Activated CD4-positive, alpha-beta T cell treated with anti-CD3 and anti-CD28 coated beads for 1 hour (primary cell): ENCODE data around the gene HMCN2.
"Not testable (repeated sequence)": the region's sequence is repeated elsewhere in the genome, so short reads cannot be mapped to it uniquely, and the experiment has no call there.

ENCODE experiments used
- DNase-seq: peaks from one replicate; pipeline ENCODE4 v3.0.0-alpha.2; 2020

HMCN2 gene

DNA sequence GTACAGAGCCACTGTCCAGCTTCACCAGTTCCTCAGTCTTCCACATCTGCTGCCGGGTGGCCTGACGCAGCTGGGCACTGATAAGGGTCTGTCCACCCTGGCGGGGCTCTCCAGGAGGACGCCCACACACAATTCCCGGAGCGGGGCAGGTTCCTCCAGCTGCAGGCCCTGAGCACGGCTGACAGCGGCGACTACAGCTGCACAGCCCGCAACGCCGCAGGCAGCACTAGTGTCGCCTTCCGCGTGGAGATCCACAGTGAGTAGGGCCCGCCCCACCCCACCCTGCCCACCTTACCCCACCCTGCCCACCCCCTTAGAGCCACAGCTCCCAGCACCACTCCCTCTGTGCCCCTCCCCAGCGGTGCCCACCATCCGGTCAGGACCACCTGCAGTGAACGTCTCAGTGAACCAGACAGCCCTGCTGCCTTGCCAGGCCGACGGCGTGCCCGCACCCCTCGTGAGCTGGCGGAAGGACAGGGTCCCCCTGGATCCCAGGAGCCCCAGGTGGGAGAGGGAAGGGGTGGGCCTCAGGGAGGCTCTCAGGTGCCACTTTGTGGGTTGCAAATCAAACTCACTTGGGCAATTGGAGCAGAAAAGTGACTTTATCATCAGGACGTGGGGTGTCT is 130.4 kb downstream of the HMCN2 start:
- no peak for DNase-seq

DNA sequence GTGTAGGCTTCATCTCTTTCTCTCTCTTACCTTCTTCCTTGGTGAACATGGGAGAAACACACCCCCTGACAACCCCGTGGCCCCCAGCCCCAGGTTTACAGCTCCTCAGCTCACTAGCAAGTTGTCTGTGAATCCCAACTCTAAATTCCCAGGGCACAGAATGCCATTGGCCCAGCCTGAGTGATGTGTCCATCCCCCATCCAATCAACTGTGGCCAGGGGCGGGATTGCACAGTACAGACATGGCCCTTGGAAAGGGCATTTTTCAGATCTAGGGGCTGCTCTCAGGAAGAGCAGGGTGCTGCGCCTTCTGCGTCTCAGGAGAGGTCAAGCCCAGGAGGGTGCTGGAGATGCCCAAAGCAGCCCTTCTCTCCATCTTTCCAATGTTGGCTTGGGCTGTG is 131.0 kb downstream of the HMCN2 start:
- no peak for DNase-seq

DNA sequence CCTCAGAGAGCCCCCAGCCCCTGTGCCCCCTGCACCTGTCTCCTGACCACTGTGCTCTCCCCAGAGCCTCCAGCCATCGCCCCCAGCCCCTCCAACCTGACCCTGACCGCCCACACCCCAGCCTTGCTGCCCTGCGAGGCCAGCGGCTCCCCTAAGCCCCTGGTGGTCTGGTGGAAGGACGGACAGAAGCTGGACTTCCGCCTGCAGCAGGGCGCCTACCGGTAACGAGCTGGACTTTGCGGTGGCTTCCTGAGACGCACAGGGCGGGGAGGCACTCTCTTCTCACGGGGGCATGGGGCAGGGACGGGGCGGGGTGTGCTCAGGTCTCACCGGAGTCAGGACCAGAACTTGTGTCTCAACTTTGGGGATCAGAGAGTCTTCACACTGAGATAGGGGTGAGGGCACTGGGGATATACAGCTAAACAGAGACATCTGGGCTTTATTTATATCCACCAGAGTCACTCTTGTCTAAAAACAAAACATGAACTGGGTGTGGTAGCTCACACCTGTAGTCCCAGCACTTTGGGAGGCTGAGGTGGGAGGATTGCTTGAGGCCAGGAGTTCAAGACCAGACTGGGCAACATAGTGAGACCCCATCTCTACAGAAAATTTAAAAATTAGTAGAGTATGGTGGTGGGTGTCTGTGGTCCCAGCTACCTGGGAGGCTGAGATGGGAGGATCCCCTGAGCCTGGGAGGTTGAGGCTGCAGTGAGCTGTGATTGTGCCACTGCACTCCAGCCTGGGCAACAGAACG is 133.1 kb downstream of the HMCN2 start:
- no peak for DNase-seq

GRCh38 chr9:130399768-130400167 is 134.2 kb downstream of the HMCN2 start:
- no peak for DNase-seq

- DNase-seq = no peak
Measured at GRCh38 chr9:130400870-130401269, 135.3 kb downstream of the HMCN2 start.

GRCh38 chr9:130401742-130402141 is 136.2 kb downstream of the HMCN2 start:
- DNase-seq = not testable (repeated sequence)

DNA sequence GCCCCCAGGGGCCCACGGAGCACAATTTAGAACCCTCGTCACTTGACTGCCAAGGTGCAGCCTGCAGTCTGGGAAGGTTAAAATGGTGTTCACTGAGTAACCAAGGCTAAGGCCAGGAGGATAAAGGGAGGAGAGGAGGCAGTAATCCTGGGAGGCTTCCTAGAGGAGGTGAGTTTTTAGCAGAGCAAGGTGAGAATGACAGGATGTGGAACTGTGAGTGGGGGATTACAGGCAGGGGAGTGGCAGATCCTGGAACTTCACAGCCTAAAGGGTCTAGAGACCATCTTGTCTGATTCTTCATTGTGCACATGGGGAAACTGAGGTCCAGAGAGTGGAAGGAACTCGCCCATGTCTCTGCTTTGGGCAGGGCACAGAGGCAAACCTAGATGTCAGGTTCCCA is 136.7 kb downstream of the HMCN2 start:
- no peak for DNase-seq

DNA sequence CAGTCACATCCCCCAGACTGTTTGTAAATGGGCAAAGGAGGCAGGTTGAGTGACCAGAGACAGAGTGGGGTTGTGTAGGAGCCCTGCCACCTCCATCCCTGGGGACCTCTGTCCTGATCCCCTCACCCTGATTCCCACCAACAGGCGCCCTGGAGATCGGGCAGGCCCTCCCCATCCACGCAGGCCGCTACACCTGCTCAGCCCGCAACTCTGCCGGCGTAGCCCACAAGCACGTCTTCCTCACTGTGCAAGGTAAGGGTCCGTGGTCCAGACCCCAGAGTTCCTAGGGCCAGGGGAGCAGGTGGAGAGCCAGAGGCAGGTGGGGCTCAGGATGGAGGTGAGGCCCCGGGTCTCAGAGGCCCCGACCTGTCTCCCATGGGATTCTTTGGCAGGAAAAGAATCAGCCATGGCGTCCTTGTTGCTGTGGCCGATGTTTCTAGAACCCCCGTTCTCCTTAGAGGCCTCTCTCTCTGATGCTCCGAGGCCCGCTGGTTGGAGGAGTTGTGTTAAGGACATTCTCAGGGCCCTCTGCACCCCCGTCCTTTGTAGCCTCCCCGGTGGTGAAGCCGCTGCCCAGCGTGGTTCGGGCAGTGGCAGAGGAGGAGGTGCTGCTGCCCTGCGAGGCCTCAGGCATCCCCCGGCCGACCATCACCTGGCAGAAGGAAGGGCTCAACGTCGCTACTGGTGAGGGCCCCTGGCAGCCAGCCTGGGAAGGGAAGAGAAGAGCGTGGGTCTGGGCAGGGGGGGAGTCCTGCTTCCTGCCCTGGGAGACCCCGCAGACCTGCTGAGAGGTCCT is 137.3 kb downstream of the HMCN2 start:
- DNase-seq = no peak

DNA sequence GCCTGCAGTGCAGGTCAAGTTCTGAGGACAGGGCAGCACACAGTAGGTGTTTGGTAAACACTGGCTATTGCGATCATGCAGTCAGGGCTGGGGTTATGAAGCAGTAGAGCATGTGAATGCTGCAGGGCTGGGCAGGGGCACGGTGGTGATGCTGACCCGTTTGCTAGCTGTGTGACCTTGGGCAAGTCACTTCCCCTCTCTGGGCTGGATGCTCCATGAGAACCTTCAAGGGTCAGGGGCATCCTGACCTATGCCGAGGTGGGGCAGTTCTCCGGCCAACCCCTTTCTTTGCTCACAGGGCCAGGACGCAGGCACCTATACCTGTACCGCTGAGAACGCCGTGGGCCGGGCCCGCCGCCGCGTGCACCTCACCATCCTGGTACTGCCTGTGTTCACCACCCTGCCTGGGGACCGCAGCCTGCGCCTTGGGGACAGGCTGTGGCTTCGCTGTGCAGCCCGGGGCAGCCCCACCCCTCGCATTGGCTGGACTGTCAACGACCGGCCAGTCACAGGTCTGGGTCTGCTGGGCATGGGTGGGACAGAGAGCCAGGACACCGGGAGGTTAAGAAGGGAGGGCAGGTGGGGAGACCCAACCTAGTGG is 140.2 kb downstream of the HMCN2 start:
- DNase-seq = no peak

DNA sequence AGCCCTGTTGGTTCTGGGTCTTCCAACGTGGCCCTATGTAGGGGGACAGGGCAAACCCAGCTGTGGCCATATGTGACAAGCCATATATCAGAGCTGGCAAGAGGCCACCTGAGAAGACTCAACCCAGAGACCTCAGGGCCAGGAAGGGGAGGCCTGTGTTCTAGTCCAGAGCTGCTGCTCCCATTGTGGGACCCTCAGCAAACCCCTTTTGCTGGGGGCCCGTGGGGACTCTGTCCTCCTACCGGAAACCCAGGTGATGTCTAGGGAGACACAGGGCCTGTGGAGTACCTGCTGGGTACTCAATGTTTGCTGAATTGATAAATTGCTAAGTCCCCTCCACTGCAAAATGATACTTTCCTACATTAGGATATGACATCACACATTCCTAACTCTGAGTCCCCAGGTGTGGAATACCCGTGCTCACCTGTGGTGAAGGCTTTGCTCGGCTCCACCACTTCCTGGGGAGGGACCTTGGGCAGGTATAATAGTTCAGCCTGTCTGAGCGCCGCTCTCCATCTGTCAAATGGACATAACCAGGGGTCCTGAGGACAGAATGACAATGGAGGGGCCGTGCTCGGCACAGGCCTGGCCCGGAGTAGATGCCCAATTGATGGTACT is 140.8 kb downstream of the HMCN2 start:
- DNase-seq = no peak

DNA sequence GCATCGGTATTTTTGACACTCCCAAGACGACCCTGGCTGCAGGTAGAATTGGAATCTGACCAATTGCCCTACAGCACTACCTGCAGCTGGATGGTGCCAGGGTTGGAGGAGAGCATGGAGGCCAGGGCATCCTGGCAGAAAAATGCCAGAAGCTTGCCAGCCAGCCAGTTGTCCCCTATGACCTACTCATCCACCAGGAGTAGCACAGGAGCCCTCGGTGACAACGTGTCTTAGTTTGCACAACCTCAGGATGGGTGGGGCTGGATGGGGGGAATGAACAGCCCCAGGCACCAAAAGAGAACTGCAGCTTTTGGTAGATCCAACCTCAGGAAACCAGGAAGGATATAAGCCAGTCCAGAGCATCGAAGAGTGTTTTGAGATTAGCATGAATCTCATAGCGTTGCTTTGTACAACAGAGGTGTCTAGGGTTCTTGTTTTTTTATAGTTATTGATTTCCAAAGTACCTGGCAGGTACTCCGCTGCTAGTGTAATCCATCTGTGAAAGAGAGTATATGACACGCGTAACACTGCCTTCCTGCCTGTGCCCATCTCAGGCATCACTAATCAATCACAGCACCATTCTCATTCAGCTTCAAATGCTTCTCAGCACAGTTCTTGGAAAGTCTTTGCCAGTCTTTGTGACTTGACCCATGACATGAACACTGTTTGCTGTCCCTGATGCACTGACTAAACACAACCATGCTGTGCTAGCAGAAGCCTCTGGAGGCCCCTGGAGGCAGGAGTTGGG is 142.5 kb downstream of the HMCN2 start:
- DNase-seq = no peak

DNA sequence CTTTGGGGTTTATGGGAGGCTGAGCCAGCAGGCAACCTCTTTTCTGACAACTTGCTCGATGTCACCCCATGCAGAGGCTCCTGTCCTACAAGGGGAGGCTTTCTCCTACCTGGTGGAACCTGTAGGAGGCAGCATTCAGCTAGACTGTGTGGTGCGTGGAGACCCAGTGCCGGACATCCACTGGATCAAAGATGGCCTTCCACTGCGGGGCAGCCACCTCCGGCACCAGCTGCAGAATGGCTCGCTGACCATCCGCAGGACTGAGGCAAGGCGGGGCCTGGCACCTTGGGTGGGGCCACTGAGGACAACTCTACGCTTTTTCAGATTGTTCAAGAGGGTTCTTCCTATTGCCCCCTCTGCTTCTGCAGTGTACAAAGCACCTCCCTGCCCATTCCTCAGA is 143.1 kb downstream of the HMCN2 start:
- DNase-seq = no peak

GRCh38 chr9:130409246-130409645 is 143.7 kb downstream of the HMCN2 start:
- no peak for DNase-seq

DNA sequence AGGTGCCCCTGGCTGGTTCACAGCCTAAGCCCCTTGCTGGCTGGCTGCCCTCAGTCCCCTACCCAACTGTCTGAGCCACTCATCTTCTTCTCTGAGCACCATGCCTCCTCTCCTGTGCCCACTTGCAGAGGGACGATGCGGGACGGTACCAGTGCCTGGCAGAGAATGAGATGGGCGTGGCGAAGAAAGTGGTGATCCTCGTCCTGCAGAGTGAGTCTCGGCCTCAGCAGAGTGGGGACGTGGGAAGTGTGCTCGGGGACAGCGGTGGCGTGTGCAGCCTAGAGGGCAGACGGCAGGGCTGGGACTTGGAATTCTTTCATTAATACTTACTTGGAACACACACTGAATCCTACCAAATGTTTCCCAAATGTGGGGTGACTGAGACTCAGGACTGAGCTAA is 144.9 kb downstream of the HMCN2 start:
- no peak for DNase-seq

- DNase-seq = no peak
Measured at GRCh38 chr9:130411566-130411915, 146.0 kb downstream of the HMCN2 start.

DNA sequence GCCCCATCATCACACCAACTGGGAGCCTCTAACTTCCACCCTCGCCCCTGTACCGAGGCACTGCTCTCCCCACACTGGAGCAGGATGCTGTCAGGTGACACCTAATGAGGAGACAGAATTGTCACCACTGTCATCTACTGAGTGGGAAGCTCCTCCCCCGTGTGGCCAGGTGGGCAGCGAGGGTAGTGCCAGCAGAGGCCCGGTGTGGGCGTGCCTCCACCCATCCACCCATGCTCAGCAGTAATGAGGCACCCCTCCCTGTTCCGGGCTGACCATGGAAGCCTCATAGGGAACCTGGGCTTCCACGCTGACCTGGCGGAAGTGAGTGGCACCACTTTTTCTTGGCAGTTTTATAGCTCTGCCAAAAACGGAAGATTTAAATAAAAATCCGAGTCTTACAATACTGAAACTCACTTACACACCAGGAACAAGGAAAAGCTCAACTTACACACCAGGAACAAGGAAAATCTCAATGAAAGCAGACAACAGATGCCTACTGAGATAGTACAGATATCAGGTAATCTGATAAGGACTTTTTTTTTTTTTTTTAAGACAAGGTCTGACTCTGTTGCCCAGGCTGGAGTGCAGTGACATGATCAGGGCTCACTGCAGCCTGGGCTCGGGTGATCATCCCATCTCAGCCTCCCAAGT is 148.6 kb downstream of the HMCN2 start:
- no peak for DNase-seq

DNA sequence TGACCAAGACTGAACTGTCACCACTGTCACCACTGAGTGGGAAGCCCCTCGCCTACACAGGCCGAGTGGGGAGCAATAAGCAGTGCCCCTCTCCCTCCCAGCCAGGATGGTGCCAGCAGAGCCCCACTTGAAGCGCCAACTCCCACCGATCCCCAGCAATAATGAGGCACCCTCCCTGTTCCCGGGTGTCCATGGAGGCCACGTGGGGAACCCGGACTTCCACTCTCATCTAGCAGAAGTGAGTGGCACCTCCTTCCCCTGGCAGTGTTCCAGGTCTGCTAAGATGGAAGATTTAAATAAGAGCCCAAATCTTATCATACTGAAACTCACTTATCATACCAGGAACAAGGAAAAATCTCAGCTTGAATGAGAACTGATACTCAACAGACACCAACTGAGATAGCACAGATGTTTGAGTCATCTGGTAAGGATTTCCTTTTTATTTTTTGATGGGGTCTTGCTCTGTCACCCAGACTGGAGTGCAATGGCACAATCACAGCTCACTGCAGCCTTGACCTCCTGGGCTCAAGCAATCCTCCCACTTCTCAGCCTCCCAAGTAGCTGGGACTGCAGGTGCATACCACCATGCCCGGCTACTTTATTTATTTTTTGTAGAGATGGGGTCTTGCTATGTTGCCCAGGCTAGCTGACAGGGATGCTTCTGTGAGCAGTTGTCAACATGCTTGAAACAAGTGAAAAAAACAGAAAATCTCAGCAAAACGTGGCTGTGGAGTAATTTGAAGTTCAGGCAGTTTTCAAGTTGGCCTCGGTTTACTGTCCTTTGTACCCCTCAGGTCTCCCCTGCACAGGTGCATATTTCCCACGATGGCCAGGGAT is 149.6 kb downstream of the HMCN2 start:
- no peak for DNase-seq

- DNase-seq = no peak
Measured at GRCh38 chr9:130417602-130418001, 152.0 kb downstream of the HMCN2 start.

DNA sequence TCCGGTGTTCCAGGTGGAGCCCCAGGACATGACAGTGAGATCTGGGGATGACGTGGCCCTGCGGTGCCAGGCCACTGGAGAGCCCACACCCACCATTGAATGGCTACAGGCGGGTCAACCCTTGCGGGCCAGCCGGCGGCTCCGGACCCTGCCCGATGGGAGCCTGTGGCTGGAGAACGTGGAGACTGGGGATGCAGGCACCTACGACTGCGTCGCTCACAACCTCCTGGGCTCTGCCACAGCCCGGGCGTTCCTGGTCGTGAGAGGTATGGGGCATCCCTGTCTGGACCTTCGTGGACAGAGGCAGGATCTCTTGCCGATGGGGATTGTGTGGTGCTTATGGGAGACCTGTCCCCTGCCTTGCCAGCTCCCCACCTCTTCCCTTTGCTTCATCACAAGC is 153.2 kb downstream of the HMCN2 start:
- no peak for DNase-seq

GRCh38 chr9:130419521-130420035 is 154.0 kb downstream of the HMCN2 start:
- DNase-seq = no peak
